ENCODE results near the gene RPUSD1.

RPUSD1 gene

GRCh38 chr16:828891-829290, 40.7 kb upstream of the RPUSD1 start:
- ATAC-seq, result no peak
- TF ChIP-seq ZNF565 (CRISPR knock-in tag; conservative IDR thresholded peaks at IDR 0.05; ENCODE audit: low read depth) (no peak), CREB5 (CRISPR knock-in tag; IDR thresholded peaks at IDR 0.05; ENCODE audit: low read depth) (no peak), CSDC2 (CRISPR knock-in tag; IDR thresholded peaks at IDR 0.05) (no peak), ZNF70 (CRISPR knock-in tag; IDR thresholded peaks at IDR 0.05) (no peak), PPARA (CRISPR knock-in tag; IDR thresholded peaks at IDR 0.05; ENCODE audit: borderline replicate concordance) (no peak), SNAI2 (CRISPR knock-in tag; IDR thresholded peaks at IDR 0.05) (no peak), ZC3H10 (CRISPR knock-in tag; IDR thresholded peaks at IDR 0.05) (no peak), ZFP30 (CRISPR knock-in tag; IDR thresholded peaks at IDR 0.05) (no peak), BACH2 (CRISPR knock-in tag; IDR thresholded peaks at IDR 0.05; ENCODE audit: borderline replicate concordance) (no peak), ARNTL (CRISPR knock-in tag; IDR thresholded peaks at IDR 0.05; ENCODE audit: borderline replicate concordance, low read depth) (no peak), ZNF8 (CRISPR knock-in tag; IDR thresholded peaks at IDR 0.05) (no peak), GLIS3 (CRISPR knock-in tag; IDR thresholded peaks at IDR 0.05) (no peak), ZFP3 (CRISPR knock-in tag; IDR thresholded peaks at IDR 0.05) (no peak), OSR1 (CRISPR knock-in tag; IDR thresholded peaks at IDR 0.05) (no peak)

DNA sequence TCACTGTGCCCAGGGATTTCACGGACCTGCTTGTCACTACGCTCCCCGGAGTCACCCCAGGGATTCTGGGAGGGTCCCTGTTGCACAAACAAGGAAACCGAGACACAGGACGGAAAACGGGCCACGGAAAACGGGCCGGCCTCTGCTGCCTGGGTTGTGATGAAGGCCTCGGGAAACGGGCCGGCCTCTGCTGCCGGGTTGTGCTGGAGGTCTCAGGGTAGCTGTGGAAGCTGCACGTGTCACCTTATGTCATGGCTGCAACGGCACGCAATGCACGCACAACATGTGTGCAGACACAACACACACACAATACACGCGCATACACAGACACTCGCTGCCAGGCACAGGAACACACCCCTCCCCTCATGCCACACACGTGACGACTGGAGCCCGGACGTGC, 39.3 kb upstream of the RPUSD1 start:
- ATAC-seq, result no peak

More for the DNA sequence above, 39.3 kb upstream of the RPUSD1 start:
- TF ChIP-seq ZC3H10 (CRISPR knock-in tag; IDR thresholded peaks at IDR 0.05) (no peak), ESRRG (CRISPR knock-in tag; IDR thresholded peaks at IDR 0.05) (no peak), ISL1 (CRISPR knock-in tag; IDR thresholded peaks at IDR 0.05) (no peak), TOX (CRISPR knock-in tag; IDR thresholded peaks at IDR 0.05; ENCODE audit: borderline replicate concordance) (no peak), BACH2 (CRISPR knock-in tag; IDR thresholded peaks at IDR 0.05; ENCODE audit: borderline replicate concordance) (no peak), ZNF70 (CRISPR knock-in tag; IDR thresholded peaks at IDR 0.05) (no peak), ZFP30 (CRISPR knock-in tag; IDR thresholded peaks at IDR 0.05) (no peak), PATZ1 (CRISPR knock-in tag; IDR thresholded peaks at IDR 0.05; ENCODE audit: borderline replicate concordance) (no peak), GLIS3 (CRISPR knock-in tag; IDR thresholded peaks at IDR 0.05) (no peak), CSRNP3 (CRISPR knock-in tag; IDR thresholded peaks at IDR 0.05) (no peak), ARNTL (CRISPR knock-in tag; IDR thresholded peaks at IDR 0.05; ENCODE audit: borderline replicate concordance, low read depth) (no peak), ZNF565 (CRISPR knock-in tag; conservative IDR thresholded peaks at IDR 0.05; ENCODE audit: low read depth) (no peak), ZNF8 (CRISPR knock-in tag; IDR thresholded peaks at IDR 0.05) (no peak), CREB5 (CRISPR knock-in tag; IDR thresholded peaks at IDR 0.05; ENCODE audit: low read depth) (no peak), RARB (CRISPR knock-in tag; IDR thresholded peaks at IDR 0.05) (no peak), SNAI2 (CRISPR knock-in tag; IDR thresholded peaks at IDR 0.05) (no peak), CSDC2 (CRISPR knock-in tag; IDR thresholded peaks at IDR 0.05) (no peak)
- TF ChIP-seq, protein P1, sequence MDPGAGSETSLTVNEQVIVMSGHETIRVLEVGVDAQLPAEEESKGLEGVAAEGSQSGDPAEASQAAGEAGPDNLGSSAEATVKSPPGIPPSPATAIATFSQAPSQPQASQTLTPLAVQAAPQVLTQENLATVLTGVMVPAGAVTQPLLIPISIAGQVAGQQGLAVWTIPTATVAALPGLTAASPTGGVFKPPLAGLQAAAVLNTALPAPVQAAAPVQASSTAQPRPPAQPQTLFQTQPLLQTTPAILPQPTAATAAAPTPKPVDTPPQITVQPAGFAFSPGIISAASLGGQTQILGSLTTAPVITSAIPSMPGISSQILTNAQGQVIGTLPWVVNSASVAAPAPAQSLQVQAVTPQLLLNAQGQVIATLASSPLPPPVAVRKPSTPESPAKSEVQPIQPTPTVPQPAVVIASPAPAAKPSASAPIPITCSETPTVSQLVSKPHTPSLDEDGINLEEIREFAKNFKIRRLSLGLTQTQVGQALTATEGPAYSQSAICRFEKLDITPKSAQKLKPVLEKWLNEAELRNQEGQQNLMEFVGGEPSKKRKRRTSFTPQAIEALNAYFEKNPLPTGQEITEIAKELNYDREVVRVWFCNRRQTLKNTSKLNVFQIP (CRISPR knock-in tag; IDR thresholded peaks at IDR 0.05; ENCODE audit: borderline replicate concordance, low read depth), result no peak

All from SK-N-SH treated with all-trans-retinoic acid at 6 μM for 48 hours (cell line).